ENCODE measurements around the gene ZBTB43. TPM values are rescaled to one million over a fixed set of nuclear protein-coding genes. Genes with fewer than 3 reads are reported as not detected.
"Not testable (repeated sequence)": the region's sequence is repeated elsewhere in the genome, so short reads cannot be mapped to it uniquely, and the experiment has no call there.

Gene ZBTB43
- total and polyA plus RNA-seq, 11 donors, result 10.7 to 42.8 (median 33.7) TPM

DNA sequence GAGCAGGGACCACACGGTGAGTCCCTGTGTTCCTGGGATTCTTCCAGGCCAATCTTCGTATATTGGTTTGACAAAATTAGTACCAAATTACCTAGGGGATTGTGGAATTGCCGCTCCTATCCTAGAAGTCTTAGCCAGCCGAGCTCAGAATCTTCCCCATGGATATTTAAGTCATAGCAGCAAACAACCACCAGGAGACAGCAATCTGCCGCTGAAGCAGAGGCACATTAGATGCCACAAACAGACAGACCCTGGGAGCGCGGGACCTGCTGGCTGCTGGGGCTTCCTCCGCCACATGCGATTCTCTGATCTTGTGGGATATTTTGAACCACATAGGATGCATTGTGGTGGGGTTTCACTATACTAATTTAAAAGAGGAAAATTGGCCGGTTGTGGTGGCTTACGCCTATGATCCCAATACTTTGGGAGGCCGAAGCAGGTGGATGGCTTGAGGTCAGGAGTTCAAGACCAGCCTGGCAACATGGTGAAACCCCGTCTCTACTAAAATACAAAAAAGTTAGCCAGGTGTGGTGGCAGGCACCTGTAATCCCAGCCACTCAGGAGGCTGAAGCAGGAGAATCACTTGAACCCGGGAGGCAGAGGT, 31.7 kb upstream of the ZBTB43 start:
- Histone ChIP-seq H3K36me3 (no peaks in the 10 kb centered on the region), H3K4me3 (no peak overlapping the region), H3K27ac (no peak overlapping the region), H3K4me1 (no peaks in the 10 kb centered on the region), H3K9me3 (peaks cover 0 to 10% (median 0%) of the 10 kb centered on the region in 12 donors), H3K27me3 (peaks cover 0 to 51% (median 5%) of the 10 kb centered on the region in 9 donors)
- 53 to 61% (median 59%) methylated on average over 12 to 14 of the region's 14 CpGs for WGBS, 4 donors
- no peak for TF ChIP-seq POLR2A (IDR thresholded peaks at IDR 0.05)
- TF ChIP-seq, protein P1, sequence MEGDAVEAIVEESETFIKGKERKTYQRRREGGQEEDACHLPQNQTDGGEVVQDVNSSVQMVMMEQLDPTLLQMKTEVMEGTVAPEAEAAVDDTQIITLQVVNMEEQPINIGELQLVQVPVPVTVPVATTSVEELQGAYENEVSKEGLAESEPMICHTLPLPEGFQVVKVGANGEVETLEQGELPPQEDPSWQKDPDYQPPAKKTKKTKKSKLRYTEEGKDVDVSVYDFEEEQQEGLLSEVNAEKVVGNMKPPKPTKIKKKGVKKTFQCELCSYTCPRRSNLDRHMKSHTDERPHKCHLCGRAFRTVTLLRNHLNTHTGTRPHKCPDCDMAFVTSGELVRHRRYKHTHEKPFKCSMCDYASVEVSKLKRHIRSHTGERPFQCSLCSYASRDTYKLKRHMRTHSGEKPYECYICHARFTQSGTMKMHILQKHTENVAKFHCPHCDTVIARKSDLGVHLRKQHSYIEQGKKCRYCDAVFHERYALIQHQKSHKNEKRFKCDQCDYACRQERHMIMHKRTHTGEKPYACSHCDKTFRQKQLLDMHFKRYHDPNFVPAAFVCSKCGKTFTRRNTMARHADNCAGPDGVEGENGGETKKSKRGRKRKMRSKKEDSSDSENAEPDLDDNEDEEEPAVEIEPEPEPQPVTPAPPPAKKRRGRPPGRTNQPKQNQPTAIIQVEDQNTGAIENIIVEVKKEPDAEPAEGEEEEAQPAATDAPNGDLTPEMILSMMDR (IDR thresholded peaks at IDR 0.05), result peak in 10 of 12 donors; percentile 15 to 47 (median 30)
- no peak for DNase-seq
- intact Hi-C loops (cut with DNase I), result no loop called here
- ATAC-seq, result no peak

DNA sequence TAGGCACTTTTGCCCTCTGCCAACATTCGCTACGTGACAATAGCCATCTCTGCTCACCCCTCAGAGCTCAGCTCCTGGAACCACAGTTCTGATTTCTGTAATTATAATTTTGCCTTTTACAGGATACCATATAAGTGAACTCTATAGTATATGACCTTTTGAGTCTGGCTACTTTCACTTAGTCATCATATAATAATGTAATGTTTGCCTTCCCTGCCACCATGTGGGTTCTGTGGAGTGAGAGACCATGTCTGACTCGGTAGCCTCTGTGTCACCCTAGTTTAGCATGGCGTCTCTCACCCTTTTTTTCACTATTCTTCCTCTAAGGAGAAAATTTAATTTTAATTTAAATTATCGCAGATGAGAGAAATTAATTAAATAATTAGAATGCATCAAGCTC, 28.9 kb upstream of the ZBTB43 start:
- Histone ChIP-seq H3K4me1 (no peaks in the 10 kb centered on the region), H3K4me3 (no peak overlapping the region), H3K36me3 (no peaks in the 10 kb centered on the region), H3K27me3 (peaks cover 0 to 61% (median 5%) of the 10 kb centered on the region in 9 donors), H3K27ac (no peak overlapping the region), H3K9me3 (no peaks in the 10 kb centered on the region)
- no peak for DNase-seq
- TF ChIP-seq, protein P1 (IDR thresholded peaks at IDR 0.05), result no peak
- no peak for TF ChIP-seq POLR2A (IDR thresholded peaks at IDR 0.05)
- no peak for ATAC-seq
- WGBS, 4 donors, result 91 to 93% (median 93%) methylated on average over 5 of the region's 5 CpGs
- intact Hi-C loops (cut with DNase I), result loop anchor here in 2 of 10 donors (5.0 kb wide), 2 partner anchors 54 to 164 kb away; partner anchors contain the start of gene LMX1B (in 1 of the 2)

DNA sequence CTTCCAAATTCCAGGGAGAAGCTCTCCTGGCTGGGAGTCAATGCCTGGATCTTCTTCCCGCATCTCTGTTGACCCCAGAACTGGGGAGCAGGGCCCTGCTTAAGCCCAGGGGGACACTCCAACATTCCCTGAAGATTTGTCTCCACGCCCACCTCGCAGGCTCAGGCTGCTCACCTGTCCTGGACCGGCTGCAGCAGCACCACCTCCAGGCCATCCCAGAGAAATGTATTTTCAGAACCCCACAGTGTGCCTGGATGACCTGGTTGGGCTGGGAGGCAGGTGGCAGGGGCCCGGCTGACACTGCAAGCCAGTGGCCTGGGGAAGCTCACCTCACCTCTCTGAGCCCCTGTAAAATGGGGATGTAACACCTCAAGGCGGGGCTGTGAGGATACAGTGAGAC, 27.1 kb upstream of the ZBTB43 start:
- peaks cover 0 to 7% (median 2%) of the 10 kb centered on the region in 12 donors for H3K4me1 ChIP-seq
- no peak for ATAC-seq
- no peaks in the 10 kb centered on the region for H3K9me3 ChIP-seq
- no peak for TF ChIP-seq POLR2A (IDR thresholded peaks at IDR 0.05)
- TF ChIP-seq, protein P1 (IDR thresholded peaks at IDR 0.05), result peak in 1 of 12 donors; percentile 10
- no peak overlapping the region for H3K27ac ChIP-seq
- H3K36me3 ChIP-seq, result no peaks in the 10 kb centered on the region
- WGBS, 4 donors, result 26 to 30% (median 28%) methylated on average over 6 of the region's 6 CpGs
- peaks cover 0 to 63% (median 5%) of the 10 kb centered on the region in 9 donors for H3K27me3 ChIP-seq
- no peak for DNase-seq
- intact Hi-C loops (cut with DNase I), result loop anchor here in 2 of 10 donors (5.0 kb wide), 2 partner anchors 55 to 165 kb away; partner anchors contain the start of gene LMX1B (in 1 of the 2)
- H3K4me3 ChIP-seq, result no peak overlapping the region

DNA sequence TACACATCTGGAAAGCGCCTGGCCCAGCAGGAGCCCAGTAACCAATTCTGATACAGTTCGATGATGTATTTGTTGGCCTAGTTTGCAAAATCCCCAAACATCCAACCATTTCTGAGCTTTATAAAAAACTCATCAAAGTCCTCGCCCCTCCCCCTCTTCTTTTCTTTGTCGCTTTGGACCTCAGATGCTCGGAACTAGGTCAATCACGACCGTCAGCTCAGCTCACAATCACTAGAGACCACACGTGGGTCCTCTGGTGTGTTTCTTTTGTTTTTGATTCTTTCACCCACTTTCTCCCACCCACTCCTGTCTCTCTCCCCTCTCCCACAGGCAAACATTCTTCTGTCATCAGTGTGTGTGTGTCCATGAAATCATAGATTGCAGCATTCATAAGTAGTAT, 26.7 kb upstream of the ZBTB43 start:
- peaks cover 0 to 59% (median 5%) of the 10 kb centered on the region in 9 donors for H3K27me3 ChIP-seq
- ATAC-seq (no peak), DNase-seq (no peak)
- intact Hi-C loops (cut with DNase I), result loop anchor here in 2 of 10 donors (5.0 kb wide), 2 partner anchors 56 to 166 kb away; partner anchors contain the start of gene LMX1B (in 1 of the 2)
- no peak overlapping the region for H3K4me3 ChIP-seq
- H3K27ac ChIP-seq, result no peak overlapping the region
- 57 to 68% (median 65%) methylated on average over 8 of the region's 8 CpGs for WGBS, 4 donors
- H3K36me3 ChIP-seq, result no peaks in the 10 kb centered on the region
- TF ChIP-seq POLR2A (IDR thresholded peaks at IDR 0.05), result no peak
- TF ChIP-seq, protein P1 (IDR thresholded peaks at IDR 0.05), result no peak
- H3K4me1 ChIP-seq, result peaks cover 0 to 7% (median 2%) of the 10 kb centered on the region in 12 donors
- H3K9me3 ChIP-seq, result no peaks in the 10 kb centered on the region

DNA sequence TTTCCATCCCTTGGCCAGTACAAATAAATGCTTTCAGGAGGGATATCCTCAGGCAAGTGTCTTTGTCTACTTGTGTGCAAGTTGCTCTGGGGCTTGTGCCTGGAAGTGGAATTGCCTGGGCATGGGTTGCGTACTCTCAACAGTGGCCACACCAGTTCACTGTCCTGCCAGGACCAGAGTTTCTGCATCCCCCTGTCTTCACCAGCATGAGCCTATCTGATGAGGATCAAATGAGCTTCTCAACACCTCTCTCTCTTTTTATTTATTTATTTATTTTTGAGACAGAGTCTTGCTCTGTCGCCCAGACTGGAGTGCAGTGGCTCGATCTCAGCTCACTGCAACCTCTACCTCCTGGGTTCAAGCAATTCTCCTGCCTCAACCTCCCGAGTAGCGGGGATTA, 26.1 kb upstream of the ZBTB43 start:
- 89 to 93% (median 89%) methylated on average over 5 of the region's 5 CpGs for WGBS, 4 donors
- not testable (repeated sequence) for H3K36me3 ChIP-seq, DNase-seq, H3K4me3 ChIP-seq, H3K27ac ChIP-seq, ATAC-seq, H3K9me3 ChIP-seq
- Histone ChIP-seq H3K4me1 (peaks cover 0 to 11% (median 3%) of the 10 kb centered on the region in 12 donors), H3K27me3 (peaks cover 0 to 55% (median 4%) of the 10 kb centered on the region in 9 donors)
- intact Hi-C loops (cut with DNase I), result loop anchor here in 2 of 10 donors (5.0 kb wide), 2 partner anchors 56 to 166 kb away; partner anchors contain the start of gene LMX1B (in 1 of the 2)
